Activated B cell treated with CpG ODN at 0.5 μM for 24 hours (primary cell): Measurements from ENCODE around the gene SFXN5. TPM values are rescaled to one million over a fixed set of nuclear protein-coding genes. Genes with fewer than 3 reads are reported as not detected.

Experiments used
- ATAC-seq: fragments of 200-7000 bp; cut with Tn5 transposase; one replicate; pipeline ENCODE4 v1.10.0; 2021; ENCODE audit warnings: low read depth, mild to moderate bottlenecking, moderate library complexity
- CTCF ChIA-PET: fragments of 350-600 bp; sonication (Branson Sonifier 250); formaldehyde crosslinking; loops from one replicate; lab custom pipeline; 2021; ENCODE audit warnings: antibody characterized with exemption; lab: Charles Lee
- POLR2A ChIA-PET: fragments of 350-600 bp; sonication (Branson Sonifier 250); formaldehyde crosslinking; loops from one replicate; lab custom pipeline; 2021; ENCODE audit warnings: antibody characterized with exemption; lab: Charles Lee
- DNase-seq: peaks from one replicate; pipeline ENCODE4 v3.0.0; 2022
- H3K27ac Mint-ChIP-seq: one replicate; pipeline ENCODE4 v1.8.0; 2020; ENCODE audit warnings: mixed read lengths
- H3K27me3 Mint-ChIP-seq: one replicate; pipeline ENCODE4 v1.8.0; 2021; ENCODE audit warnings: mixed read lengths
- H3K36me3 Mint-ChIP-seq: one replicate; pipeline ENCODE4 v1.8.0; 2021; ENCODE audit warnings: low read depth, mixed read lengths
- H3K4me1 Mint-ChIP-seq: one replicate; pipeline ENCODE4 v1.8.0; 2021; ENCODE audit warnings: mixed read lengths
- H3K4me3 Mint-ChIP-seq: one replicate; pipeline ENCODE4 v1.8.0; 2020; ENCODE audit warnings: mild to moderate bottlenecking, mixed read lengths
- H3K9me3 Mint-ChIP-seq: one replicate; pipeline ENCODE4 v1.8.0; 2020; ENCODE audit warnings: mixed read lengths
- CTCF ChIP-seq: fragments of 200-600 bp; IDR thresholded peaks from one replicate; pipeline ENCODE4 v1.8.0; 2022; ENCODE audit warnings: antibody characterized with exemption, mild to moderate bottlenecking
- intact Hi-C: fragments of 100-400 bp; cut with micrococcal nuclease; formaldehyde crosslinking; loops from one replicate; pipeline ENCODE4 v1.15.1; 2024
- total RNA-seq: library from RNA; stranded (reverse); gene quantifications from 2 replicates; pipeline ENCODE4 v1.2.3, GENCODE V29; 2022

Gene SFXN5
- total RNA-seq, 1 donor from 2014 or later = 13.9 TPM

- H3K27ac Mint-ChIP-seq = no peak overlapping the region
- peaks cover 63% of the 10 kb centered on the region for H3K27me3 Mint-ChIP-seq
- H3K4me3 Mint-ChIP-seq = no peak overlapping the region
- intact Hi-C loops = loop anchor here (5.0 kb wide), 3 partner anchors 193 to 772 kb away; partner anchors contain the start of genes CYP26B1, EGR4 and RAB11FIP5
- ChIA-PET POLR2A (interaction anchor here (0.7 kb wide), 1 partner anchor 10 kb away, joined by 6 read pairs; no protein-coding TSS in a partner anchor), CTCF (no interaction called here)
- DNase-seq (no peak), ATAC-seq (no peak)
- H3K4me1 Mint-ChIP-seq = peaks cover 36% of the 10 kb centered on the region
- no peaks in the 10 kb centered on the region for H3K36me3 Mint-ChIP-seq
- no peak for TF ChIP-seq CTCF
- H3K9me3 Mint-ChIP-seq = no peaks in the 10 kb centered on the region
Measured at GRCh38 chr2:72919414-72920317, 151.8 kb downstream of the SFXN5 start.

- no peaks in the 10 kb centered on the region for H3K36me3 Mint-ChIP-seq
- peak overlapping the region; percentile 57 for H3K4me3 Mint-ChIP-seq
- no peaks in the 10 kb centered on the region for H3K9me3 Mint-ChIP-seq
- no peak overlapping the region for H3K27ac Mint-ChIP-seq
- H3K4me1 Mint-ChIP-seq = peaks cover 35% of the 10 kb centered on the region
- DNase-seq (peak; percentile 26), ATAC-seq (no peak)
- POLR2A ChIA-PET = interaction anchor here (1.8 kb wide), 1 partner anchor 315 kb away, joined by 5 read pairs; the partner anchor contains the start of genes CCT7 and PRADC1
- intact Hi-C loops = loop anchor here (2.0 to 5.0 kb wide), 4 partner anchors 153 to 771 kb away; partner anchors contain the start of genes CYP26B1, EGR4, RAB11FIP5 and SFXN5
- CTCF ChIA-PET = interaction anchor here (1.3 kb wide), 1 partner anchor 25 kb away, joined by 4 read pairs; no protein-coding TSS in a partner anchor
- TF ChIP-seq CTCF = no peak
- peaks cover 67% of the 10 kb centered on the region for H3K27me3 Mint-ChIP-seq
Measured at GRCh38 chr2:72917877-72918553, 153.5 kb downstream of the SFXN5 start.

- Mint-ChIP-seq H3K27me3 (peaks cover 64% of the 10 kb centered on the region), H3K27ac (peak within 1 kb of the TSS; percentile 35), H3K36me3 (no peaks in the 10 kb centered on the region), H3K9me3 (no peaks in the 10 kb centered on the region), H3K4me1 (peaks cover 35% of the 10 kb centered on the region), H3K4me3 (peak within 1 kb of the TSS; percentile 81)
- DNase-seq (peak; percentile 56), ATAC-seq (peak; percentile 63)
- ChIA-PET CTCF (interaction anchor here (1.3 kb wide), 1 partner anchor 25 kb away, joined by 4 read pairs; no protein-coding TSS in a partner anchor), POLR2A (interaction anchor here (1.8 kb wide), 1 partner anchor 316 kb away, joined by 5 read pairs; the partner anchor contains the start of genes CCT7 and PRADC1)
- no peak for TF ChIP-seq CTCF
- intact Hi-C loops = loop anchor here (2.0 to 5.0 kb wide), 4 partner anchors 153 to 770 kb away; partner anchors contain the start of genes CYP26B1, EGR4, RAB11FIP5 and SFXN5
Measured at GRCh38 chr2:72917138-72917876, 154.2 kb downstream of the SFXN5 start, which contains the start of gene EMX1. TSS of gene EMX1 (plus strand) at chr2:72917519. CDS start at chr2:72917853, 334 bp downstream.

- no peaks in the 10 kb centered on the region for H3K36me3 Mint-ChIP-seq
- peak overlapping the region; percentile 81 for H3K4me3 Mint-ChIP-seq
- no peak overlapping the region for H3K27ac Mint-ChIP-seq
- POLR2A ChIA-PET = interaction anchor here (1.8 kb wide), 1 partner anchor 317 kb away, joined by 5 read pairs; the partner anchor contains the start of genes CCT7 and PRADC1
- ATAC-seq (no peak), DNase-seq (peak; percentile 30)
- intact Hi-C loops = loop anchor here (2.0 to 5.0 kb wide), 4 partner anchors 154 to 769 kb away; partner anchors contain the start of genes CYP26B1, EGR4, RAB11FIP5 and SFXN5
- H3K9me3 Mint-ChIP-seq = no peaks in the 10 kb centered on the region
- peaks cover 64% of the 10 kb centered on the region for H3K27me3 Mint-ChIP-seq
- no peak for TF ChIP-seq CTCF
- CTCF ChIA-PET = interaction anchor here (1.3 kb wide), 1 partner anchor 24 kb away, joined by 4 read pairs; no protein-coding TSS in a partner anchor
- peaks cover 35% of the 10 kb centered on the region for H3K4me1 Mint-ChIP-seq
Measured at GRCh38 chr2:72916743-72917137, 154.8 kb downstream of the SFXN5 start.
